Activated CD4-positive, CD25-positive, alpha-beta regulatory T cell treated with anti-CD3 and anti-CD28 coated beads, Interleukin-2, amount 50 U/mL, for 24 hours (primary cell): Measurements from ENCODE around the gene FBP1.

Experiments
- ATAC-seq, 2 donors: fragments of 150-1000 bp; cut with Tn5 transposase; one replicate each; pipeline ENCODE4 v1.10.0; 2021; ENCODE audit warnings: mild to moderate bottlenecking in 1 of 2, moderate library complexity in 1 of 2

FBP1 gene

DNA sequence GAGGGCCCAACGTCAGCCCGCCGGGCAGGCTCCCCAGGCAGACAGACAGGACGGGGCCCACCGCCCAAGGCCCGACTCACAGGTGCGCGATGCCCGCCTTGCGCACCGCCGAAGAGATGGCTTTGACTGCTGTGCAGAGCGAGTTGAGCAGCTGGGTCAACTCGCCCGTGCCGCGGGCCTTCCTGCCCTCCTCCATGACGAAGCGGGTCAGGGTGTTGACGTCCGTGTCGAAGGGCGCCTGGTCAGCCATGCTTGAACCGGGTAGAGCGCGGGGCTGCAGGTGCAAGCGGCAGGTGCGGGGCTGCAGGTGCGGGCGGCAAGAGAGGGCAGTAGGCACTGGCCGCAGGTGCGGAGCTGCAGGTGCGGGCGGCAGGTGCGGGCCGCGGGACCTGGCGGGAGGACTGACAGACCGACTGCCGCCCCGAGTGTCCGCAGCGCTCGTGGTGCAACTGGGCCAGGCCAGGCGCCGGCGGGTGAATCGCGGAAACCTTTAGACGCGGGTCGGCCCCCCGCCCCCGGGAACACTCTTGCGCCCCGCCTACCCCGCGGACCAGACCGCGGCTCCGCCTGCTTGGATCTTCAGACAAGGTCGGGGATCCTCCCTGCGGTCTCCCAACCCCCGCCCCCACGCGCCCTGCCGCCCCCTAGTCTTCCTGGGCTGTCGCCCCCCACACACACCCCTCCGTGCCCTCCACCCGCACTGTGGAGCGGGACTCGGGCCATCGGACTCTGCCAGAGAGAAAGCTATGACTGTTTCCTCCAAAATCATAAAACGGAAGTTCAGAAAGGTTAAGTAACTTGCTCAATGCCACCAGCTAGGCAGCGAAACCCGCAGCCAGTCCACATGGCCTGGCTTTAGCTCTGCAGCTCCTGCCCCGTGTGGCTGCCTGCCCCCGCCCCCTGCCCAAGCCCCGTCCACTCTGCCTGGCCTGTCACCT lies at the start of gene FBP1:
Gene FBP1 (minus strand): TSS at position 458 of the 938 bp plus-strand sequence. CDS start 208 bp downstream, at position 250.
- ATAC-seq, result peak; percentile 67 to 73

DNA sequence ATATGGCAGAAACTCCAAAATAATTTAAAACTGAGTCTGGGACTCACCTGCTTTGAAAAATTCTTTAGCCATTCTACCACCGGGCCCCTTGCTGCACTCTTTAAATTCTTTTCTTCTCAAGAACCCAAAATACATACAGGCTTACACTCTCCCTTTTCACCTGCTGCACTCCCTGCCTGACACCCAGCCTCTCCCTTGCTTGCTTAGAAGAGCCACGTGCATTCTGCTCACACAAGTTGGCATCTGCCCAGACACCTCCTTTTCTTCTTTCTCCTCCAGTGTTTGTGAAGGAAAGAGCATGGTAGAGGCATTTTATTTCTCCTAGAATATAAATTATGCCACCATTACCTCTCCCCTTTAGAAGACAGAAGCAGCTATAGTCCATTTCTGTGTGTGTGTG lies 48.1 kb upstream of the FBP1 start:
- no peak for ATAC-seq

GRCh38 chr9:94685359-94685758 lies 46.0 kb upstream of the FBP1 start:
- ATAC-seq, result no peak

DNA sequence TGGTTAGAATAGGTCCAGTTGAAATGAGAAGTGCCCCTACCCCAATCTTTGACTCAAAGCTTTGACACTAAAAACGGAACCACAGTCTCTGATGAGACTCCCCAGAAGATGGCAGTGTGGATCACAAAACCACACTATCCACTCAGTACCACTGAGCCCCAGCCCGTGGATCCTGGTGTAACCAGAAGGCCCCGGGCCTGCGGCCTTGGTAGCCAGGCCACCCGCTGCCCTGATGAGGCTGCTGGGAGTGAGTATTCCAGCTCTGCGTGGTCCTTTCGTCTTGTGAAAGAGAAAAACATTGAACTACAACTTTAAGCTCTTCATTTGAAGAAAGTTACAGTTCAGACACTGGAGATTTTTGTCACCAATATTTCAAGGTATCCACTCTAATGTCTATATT lies 42.2 kb upstream of the FBP1 start:
- peak; percentile 82 to 90 for ATAC-seq

DNA sequence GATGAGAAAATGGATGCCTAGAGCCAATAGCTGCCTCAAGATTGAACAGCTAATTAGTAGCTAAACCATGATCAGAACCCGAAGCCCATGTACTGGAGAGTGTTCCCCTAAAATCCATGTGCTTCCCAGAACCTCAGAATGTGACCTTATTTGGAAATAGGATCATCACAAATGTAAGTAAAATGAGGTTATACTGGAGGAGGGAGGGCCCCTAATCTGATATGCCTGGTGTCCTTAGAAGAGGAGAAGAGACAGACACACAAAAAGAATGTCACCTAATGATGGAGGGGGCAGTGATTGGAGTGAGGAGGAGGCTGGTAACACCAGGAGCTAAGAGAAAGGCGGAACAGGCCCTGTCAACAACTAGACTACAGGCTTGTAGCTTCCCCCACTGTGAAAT lies 41.3 kb upstream of the FBP1 start:
- no peak for ATAC-seq

DNA sequence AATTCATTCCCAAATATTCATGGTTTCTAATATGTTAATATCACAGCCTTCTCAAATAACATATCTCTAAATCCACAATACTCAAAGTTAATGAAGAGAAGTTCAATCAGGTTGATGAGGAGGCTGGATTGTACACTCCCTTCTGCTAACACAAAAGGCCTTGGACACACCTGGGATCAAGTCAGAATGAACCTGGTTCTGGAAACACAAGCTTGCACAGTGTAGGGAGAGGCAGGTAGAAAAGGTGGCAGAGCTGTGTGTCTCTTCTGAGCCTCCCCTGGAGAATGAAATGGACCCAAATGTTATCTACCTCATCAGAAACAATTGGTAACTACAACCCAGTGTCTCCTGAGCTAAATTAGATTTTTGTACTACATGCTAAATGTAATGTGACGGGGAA lies 40.7 kb upstream of the FBP1 start:
- no peak for ATAC-seq

DNA sequence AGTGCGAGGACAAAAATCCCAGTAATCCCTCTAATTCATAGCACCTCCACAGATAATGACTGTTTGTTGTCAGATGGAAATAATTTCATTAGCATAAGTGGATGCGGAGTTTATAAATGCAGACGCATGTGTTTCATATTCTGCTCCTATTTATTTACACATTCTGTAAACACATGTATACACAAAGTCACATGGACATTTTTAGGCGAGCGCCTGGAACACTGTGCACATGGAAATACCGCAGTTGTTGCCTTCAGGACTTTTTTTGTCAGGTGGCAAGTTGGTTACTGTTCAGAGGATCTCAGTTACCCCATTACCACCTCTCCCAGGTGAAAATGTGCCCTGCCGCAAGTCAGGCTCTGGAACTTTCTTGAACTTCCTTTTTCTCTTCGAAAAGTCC lies 40.3 kb upstream of the FBP1 start:
- no peak for ATAC-seq

GRCh38 chr9:94677929-94678328 lies 38.6 kb upstream of the FBP1 start:
- no peak for ATAC-seq

DNA sequence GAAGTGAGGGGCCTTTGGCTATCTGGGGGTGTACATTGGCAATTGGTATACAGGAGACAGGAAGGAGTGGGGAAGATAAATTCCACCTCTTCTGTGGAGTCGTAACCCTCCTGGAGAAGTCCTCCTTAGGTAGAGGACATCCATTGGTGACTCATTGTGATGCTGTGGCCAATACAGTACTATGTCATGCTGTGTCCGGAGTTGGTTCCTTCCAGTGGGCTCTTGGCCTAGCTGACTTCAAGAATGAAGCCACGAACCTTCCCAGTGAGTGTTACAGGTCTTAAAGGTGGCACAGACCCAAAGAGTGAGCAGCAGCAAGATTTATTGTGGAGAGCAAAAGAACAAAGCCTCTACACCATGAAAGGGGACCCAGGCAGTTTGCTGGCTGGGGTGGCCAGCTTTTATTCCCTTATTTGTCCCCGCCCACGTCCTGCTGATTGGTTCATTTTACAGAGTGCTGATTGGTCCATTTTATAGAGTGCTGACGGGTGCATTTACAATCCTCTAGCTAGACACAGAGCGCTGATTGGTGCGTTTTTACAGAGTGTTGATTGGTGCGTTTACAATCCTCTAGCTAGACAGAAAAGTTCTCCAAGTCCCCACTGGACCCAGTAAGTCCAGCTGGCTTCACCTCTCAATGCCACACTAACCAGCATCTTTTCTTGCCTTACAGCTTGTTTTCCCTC lies 37.3 kb upstream of the FBP1 start:
- no peak for ATAC-seq

DNA sequence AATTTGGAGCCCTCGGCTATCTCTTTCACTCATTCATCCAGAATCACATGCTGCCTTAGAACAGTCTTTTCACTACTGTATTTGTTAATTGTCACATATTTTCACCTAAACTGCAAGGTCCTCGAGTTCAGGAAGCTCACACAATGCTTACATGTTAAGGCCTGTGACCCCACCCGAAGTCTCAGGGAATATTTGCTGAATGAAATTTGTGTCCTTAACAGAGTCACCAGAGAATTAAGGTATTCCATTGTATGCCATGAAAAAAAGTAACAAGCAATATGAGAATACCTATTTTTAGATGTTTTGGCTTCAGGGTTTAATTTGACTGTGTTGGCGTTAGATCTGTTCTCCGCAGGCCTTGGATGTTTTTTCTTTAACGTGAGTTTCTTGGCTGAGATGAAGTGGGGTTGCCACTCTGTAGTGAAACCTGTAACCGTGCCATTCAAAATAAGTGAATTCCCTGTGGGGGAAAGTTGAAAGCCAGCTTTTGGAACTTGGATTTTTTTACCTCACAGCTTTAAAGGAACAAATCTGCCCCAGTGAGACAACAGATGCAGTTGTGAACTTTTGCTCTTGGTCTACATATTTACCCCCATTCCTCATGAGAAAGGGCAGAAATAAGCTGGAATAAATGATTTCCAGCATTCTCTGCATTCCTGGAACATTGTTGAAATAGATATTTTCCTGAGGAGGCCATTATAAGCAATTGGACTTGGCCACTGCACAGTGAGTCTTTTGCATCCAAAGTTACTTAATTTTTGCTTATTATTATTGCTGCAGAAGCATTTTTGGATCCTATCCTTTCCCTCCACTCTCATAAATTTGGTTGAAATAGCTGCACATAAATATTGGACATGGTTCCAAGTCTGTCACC lies 35.9 kb upstream of the FBP1 start:
- no peak for ATAC-seq

DNA sequence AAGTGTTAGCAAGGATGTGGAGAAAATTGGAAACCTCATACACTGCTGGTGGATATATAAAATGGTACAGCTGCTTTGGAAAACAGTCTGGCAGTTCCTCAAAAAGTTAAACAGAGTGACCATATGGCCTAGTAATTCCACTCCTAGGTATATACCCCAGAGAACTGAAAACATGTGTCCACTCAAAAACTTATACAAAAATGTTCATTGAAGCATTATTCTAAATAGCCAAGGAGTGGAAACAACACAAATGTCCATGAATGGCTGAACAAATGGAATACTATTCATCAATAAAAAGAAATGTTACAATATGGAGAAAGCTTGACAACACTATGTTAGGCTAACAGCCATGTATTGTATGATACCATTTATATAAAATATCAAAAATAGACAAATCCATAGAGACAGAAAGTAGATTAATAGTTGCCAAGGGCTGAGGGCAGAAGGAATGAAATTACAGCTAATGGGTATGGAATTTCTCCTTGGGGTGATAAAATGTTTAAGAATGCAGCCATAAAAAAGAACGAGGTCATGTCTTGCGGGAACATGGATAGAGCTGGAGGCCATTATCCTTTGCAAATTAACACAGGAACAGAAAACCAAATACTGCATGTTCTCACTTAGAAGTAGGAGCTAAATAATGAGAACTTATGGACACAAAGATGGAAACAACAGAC lies 33.6 kb upstream of the FBP1 start:
- ATAC-seq, result no peak

GRCh38 chr9:94668928-94669729 lies 29.8 kb upstream of the FBP1 start:
- peak; percentile 80 to 89 for ATAC-seq

DNA sequence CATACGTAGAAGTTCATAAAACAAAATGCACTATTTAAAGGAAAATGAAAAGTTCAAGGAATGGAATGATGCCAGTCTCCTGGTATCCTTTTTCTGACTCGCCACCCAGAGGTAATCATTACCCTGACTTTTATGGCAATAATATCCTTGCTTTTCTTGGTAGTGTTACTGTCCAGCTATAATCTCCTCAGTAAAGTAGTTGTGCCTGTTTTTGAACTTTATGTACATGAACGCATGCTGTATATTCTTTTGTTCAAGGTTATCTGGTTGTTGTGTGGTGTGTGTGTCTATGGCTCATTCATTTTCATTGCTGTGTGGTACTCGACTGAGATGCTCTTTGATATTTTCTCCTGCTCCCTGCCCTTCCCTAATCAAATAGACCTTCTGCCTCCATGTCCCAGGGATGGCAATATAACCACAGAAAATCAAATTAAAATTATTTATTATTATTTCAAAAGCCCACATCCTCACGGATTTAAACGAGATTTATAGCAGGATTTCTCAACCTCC lies 29.2 kb upstream of the FBP1 start:
- ATAC-seq, result no peak

GRCh38 chr9:94666364-94667099 lies 27.2 kb upstream of the FBP1 start:
- ATAC-seq, result no peak

DNA sequence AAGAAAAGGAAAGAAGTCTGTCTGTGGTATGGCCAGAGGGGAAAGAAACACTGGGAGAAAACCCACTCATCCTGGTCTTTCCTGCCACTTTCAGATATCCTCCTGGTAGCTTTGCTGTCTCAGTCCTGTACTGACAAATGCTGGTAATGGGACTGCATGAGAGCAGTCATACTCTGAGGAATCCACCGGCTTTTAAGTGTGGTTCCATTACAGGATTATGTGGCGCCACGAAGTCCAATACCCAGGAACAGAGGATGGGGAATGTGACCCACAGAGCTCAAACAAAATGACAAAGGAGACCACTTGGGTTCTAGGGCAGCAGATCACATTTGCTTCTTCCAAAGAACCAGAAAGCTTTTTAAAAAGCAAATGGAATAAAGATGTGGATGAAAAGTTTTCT lies 26.3 kb upstream of the FBP1 start:
- ATAC-seq, result no peak

GRCh38 chr9:94664801-94665200 lies 25.5 kb upstream of the FBP1 start:
- no peak for ATAC-seq

- ATAC-seq, result no peak
Observed at GRCh38 chr9:94663640-94664039, 24.3 kb upstream of the FBP1 start.

- ATAC-seq, result no peak
Observed at GRCh38 chr9:94663140-94663539, 23.8 kb upstream of the FBP1 start.

DNA sequence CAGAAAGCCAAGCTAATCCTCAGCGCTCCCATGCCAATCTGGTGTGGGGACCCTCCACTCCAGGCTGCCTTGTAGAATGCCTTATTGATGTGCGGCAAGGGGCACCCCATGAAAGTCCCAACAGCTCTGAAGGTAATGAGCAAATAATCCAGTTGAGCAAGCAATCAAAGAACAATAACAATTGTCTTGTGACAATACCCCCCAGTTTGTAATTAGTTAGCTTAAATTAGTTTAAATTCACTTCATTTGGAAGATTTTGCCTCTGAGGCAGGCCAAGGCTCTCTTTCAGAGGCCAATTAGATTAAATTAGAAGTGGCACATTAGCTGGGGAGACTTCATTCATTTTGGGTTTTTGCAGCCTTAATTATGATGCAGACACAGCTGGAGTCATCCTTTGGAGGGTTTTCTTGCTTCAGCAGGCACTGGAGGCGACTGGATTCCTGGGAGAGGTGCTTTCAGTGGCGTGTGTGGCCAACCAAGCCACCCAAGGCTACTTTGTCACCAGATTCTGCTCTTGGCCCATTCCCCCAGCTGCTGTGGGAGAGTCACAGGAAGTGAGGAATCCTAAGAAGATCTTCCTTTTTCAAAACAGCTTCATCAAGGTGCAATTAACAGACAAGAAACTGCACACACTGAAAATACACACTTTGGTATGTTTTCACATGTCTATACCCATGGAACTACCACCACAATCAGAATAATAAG lies 17.9 kb upstream of the FBP1 start:
- no peak for ATAC-seq

DNA sequence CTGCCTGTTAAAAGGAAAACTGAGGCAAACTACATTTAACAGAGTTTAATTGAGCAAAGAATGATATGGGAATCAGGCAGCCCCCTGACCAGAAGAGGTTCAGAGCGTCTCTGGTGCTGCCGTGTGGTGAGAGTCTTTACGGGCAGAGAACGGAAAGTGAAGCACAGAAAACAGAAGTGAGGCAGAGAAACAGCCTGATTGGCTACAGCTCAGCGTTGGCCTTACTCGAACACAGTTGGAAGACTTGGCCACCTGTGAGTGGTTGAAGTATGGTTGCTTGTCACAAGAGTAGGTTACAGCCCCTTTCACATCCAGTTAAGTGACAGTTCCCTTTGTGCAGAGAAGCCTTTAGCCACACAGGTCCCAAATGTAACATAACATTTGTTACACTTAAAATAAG lies 16.9 kb upstream of the FBP1 start:
- peak; percentile 87 to 96 for ATAC-seq
